Measurements from ENCODE around the gene NEIL3. TPM values are rescaled to one million over a fixed set of nuclear protein-coding genes. Genes with fewer than 3 reads are reported as not detected.

The NEIL3 gene
- total RNA-seq, 1 donor from 2014 or later, result 0.98 TPM

GRCh38 chr4:177396352-177396751 is 86.7 kb downstream of the NEIL3 start:
- no peak for DNase-seq (ENCODE audit: extremely low spot score in 2 of 2)
- H3K4me1 ChIP-seq, result no peaks in the 10 kb centered on the region
- no peaks in the 10 kb centered on the region for H3K36me3 ChIP-seq
- intact Hi-C loops (cut with DNase I), result no loop called here
- H3K9me3 ChIP-seq, result no peaks in the 10 kb centered on the region
- no peak for TF ChIP-seq POLR2A (IDR thresholded peaks at IDR 0.05)
- no peak for TF ChIP-seq CTCF (IDR thresholded peaks at IDR 0.05)
- TF ChIP-seq POLR2AphosphoS5 (IDR thresholded peaks at IDR 0.05; ENCODE audit: insufficient read depth in 1 of 2, low read depth in 1 of 2), result no peak
- H3K27ac ChIP-seq, result no peak overlapping the region
- H3K27me3 ChIP-seq, result no peaks in the 10 kb centered on the region
- no peak overlapping the region for H3K4me3 ChIP-seq

GRCh38 chr4:177400030-177400429 is 90.4 kb downstream of the NEIL3 start:
- H3K4me3 ChIP-seq, result no peak overlapping the region

GRCh38 chr4:177401658-177402273 is 92.1 kb downstream of the NEIL3 start:
- Histone ChIP-seq H3K4me3 (no peak overlapping the region), H3K4me1 (no peaks in the 10 kb centered on the region), H3K9me3 (no peaks in the 10 kb centered on the region), H3K27me3 (no peaks in the 10 kb centered on the region), H3K36me3 (no peaks in the 10 kb centered on the region), H3K27ac (no peak overlapping the region)
- DNase-seq (ENCODE audit: extremely low spot score in 2 of 2), result no peak
- intact Hi-C loops (cut with DNase I), result no loop called here
- TF ChIP-seq CTCF (IDR thresholded peaks at IDR 0.05) (no peak), POLR2A (IDR thresholded peaks at IDR 0.05) (no peak), POLR2AphosphoS5 (IDR thresholded peaks at IDR 0.05; ENCODE audit: insufficient read depth in 1 of 2, low read depth in 1 of 2) (no peak)

More at GRCh38 chr4:177400030-177400429, 90.4 kb downstream of the NEIL3 start:
- Histone ChIP-seq H3K27ac (no peak overlapping the region), H3K36me3 (no peaks in the 10 kb centered on the region), H3K27me3 (no peaks in the 10 kb centered on the region), H3K4me1 (no peaks in the 10 kb centered on the region), H3K9me3 (no peaks in the 10 kb centered on the region)
- no peak for DNase-seq (ENCODE audit: extremely low spot score in 2 of 2)
- no peak for TF ChIP-seq POLR2A (IDR thresholded peaks at IDR 0.05)
- TF ChIP-seq POLR2AphosphoS5 (IDR thresholded peaks at IDR 0.05; ENCODE audit: insufficient read depth in 1 of 2, low read depth in 1 of 2), result no peak
- no peak for TF ChIP-seq CTCF (IDR thresholded peaks at IDR 0.05)
- intact Hi-C loops (cut with DNase I), result no loop called here

- H3K27ac ChIP-seq, result no peak overlapping the region
- intact Hi-C loops (cut with DNase I), result no loop called here
- DNase-seq (ENCODE audit: extremely low spot score in 2 of 2), result no peak
These were observed 94.1 kb downstream of the NEIL3 start for GRCh38 chr4:177403746-177404145.

More at GRCh38 chr4:177403746-177404145, 94.1 kb downstream of the NEIL3 start:
- no peaks in the 10 kb centered on the region for H3K9me3 ChIP-seq
- H3K4me3 ChIP-seq, result no peak overlapping the region
- no peaks in the 10 kb centered on the region for H3K4me1 ChIP-seq
- no peaks in the 10 kb centered on the region for H3K36me3 ChIP-seq
- TF ChIP-seq POLR2A (IDR thresholded peaks at IDR 0.05), result no peak
- no peak for TF ChIP-seq CTCF (IDR thresholded peaks at IDR 0.05)
- TF ChIP-seq POLR2AphosphoS5 (IDR thresholded peaks at IDR 0.05; ENCODE audit: insufficient read depth in 1 of 2, low read depth in 1 of 2), result no peak
- H3K27me3 ChIP-seq, result no peaks in the 10 kb centered on the region
